IPS DF 4.7 (cell line): ENCODE results near the gene KIF13A.
"Not testable (repeated sequence)": the region's sequence is repeated elsewhere in the genome, so short reads cannot be mapped to it uniquely, and the experiment has no call there.

Experiments
- DNase-seq: peaks from one replicate; pipeline ENCODE4 v3.0.0-alpha.2; 2013; ENCODE audit warnings: low spot score; ENCODE audit errors: extremely low read depth

KIF13A gene

DNA sequence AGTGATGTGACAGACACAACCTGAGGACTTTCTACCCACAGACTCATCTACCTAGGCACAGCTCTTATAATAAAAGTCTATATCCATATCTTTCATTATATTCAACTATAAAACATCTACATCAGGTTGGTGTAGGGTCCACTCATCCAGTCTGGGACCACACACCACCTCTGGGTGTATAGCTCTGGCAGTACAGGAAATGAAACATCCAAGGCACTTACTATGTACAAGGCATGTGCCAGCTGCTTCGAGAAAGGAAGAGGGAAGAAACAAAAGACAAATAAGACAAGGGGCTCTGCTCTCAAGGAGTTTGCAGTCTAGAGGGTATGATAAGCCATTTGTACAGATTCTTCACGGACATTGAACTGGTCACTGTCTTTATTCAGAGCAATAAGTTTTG, 18.6 kb downstream of the KIF13A start:
- no peak for DNase-seq

DNA sequence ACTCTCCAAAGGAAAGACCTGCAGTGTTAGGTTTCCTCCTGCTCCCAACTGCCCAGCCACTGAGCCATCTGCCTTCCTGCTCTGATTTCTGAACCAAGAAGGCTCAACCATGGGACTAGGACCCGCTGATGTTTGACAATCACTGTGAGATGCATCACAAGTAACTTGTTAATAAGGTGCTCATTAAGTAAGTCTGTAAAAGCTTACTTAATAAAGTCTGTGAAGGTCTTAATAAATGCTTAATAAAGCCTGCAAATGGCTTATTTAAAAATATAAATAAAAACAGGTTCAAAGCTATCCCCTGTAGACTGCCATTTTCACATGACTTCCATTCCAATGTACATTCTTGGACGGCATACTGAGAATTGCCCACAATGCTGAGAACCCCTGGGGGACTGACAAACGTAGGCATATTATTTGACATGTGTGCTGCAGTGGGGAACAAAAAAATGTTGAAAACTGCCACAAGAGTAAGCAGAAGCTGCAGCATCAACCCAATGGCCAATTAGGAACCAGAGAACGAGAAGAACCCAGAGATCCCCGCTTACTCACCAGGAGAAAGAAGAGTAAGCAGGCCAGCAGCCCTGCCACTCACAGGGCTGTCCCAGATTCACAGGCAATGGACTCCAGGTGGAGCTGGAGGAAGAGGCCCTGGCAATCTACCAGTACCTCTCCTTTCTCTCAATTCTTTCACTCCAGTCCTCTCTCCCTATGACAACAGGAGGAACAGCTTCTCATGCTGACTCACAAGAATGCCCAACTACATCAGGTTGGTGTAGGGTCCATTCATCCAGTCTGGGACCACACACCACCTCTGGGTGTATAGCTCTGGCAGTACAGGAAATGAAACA, 19.5 kb downstream of the KIF13A start:
- no peak for DNase-seq

DNA sequence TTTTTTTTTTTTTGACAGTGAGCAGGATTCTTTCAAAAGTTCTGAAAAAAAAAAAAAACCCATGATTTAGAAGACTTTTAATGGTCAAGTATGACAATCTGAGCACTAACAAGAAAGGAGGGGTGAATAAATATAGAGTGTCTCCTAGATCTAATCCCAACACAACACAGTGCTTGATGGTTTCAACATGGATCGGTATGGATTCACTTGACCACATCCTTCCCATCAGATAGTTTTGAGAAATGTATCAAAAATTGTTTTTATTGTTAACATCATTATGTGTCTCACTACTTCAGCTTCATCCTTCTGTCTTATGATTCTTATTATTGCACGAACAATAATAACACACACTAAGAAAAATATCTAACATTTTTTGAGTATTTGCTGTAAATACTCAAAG, 21.0 kb downstream of the KIF13A start:
- DNase-seq, result no peak

DNA sequence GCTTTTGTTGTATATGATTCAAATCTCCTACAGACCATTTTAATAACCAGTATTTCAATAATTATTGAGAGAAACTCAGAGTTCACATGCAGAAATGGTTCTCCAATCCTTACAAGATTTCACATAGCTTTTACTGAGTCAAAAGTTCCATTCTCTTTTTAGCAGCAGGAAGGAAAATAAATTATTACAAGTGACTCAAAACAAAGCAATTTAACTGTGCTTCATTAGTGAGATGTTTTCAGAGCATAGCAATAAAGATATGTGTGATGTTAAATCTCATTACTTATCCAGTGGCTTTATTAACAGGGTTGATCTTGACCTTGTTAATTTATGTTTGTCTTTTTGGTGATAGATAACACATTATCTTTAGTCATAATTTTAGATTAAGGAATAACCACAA, 22.0 kb downstream of the KIF13A start:
- no peak for DNase-seq

DNA sequence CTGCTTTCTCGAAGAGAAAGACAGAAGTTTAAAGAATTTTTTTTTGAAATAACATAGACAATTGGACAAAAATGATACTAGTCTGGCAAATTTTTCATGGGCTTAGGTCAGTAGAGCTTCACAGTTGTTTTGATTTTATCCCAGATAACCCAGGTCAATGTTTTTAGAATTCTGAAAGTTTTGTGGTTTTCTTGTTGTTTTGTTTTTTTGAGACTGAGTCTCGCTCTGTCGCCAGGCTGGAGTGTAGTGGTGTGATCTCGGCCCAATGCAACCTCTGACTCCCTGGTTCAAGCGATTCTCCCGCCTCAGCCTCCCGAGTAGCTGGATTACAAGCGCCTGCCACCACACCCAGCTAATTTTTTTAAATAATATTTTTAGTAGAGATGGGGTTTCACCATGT, 22.8 kb downstream of the KIF13A start:
- DNase-seq, result no peak

DNA sequence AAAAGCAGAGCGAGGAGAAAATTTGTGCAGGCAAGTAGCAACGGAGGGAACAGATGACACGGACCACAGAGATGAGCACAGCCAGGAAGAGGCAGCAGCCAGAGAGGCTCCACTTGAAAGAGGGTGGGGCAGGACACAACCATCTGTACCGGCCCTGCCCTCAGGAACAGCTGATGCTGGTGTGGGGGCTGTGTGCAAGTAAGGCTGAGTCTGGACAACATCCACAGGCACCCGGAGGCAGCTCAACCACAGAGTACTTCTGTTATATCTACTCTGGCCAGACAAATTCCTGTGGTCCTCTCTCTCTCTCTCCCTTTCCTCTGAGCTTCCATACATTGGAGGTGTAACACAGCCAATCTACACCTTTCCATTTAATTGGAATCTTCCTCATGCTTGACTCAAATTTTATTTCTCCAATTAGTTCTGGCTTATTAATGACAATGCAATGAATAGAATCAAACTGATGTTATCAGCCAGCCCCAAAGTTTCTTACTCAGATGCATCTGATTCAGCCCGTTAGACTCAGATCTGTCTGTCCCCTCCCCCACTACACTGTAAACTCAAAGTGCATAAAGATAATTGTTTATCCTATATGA, 24.9 kb downstream of the KIF13A start:
- no peak for DNase-seq

DNA sequence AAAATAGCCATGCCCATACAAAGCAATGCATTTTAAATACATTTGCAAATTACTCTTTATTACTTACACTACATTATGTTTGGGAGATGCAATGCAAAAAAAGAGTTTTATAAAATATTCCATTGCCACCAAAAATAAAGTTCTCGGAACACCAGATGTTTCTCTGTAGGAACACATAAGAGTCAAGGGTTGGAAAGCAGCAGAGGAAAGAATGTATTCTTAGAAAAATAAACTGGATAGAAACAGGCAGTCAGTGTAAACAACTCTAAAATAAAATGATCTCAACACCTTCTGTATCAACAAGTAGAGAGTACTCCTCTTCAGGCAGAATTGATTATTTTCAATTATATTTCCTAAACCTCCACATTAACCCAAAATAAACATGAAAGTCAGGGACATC, 28.1 kb downstream of the KIF13A start:
- DNase-seq, result no peak

DNA sequence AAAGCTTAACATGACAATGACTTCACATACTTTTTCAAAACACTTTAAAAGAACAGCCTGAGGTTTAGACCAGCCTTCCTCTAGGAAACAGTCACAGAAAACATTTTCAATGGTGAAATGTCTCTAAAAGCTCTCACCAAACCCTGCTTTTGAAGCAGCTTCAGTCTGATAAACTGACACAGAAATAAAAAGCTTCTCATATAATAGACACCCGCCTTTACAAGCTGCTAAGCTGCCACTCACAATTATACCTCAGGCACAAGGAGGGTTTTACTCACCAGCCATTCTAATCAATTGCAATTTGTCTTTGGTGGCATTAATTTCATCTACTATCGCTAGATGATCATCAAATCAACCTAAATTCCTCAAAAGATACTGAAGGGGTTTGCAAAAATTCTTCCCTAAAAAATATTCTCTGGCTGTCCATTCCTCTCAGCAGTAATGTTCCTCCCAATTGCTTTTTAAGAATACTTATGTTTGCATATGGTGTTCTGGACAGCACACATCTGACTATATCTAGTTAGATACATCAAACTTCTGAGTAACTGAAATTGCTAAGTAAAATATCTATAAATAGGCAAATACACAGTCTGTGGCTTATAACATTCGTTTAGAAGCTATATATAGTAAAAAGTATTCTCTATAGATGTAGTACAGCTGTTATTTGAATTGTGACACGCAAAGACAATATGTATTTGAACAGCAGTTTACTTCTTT, 29.4 kb downstream of the KIF13A start:
- DNase-seq, result no peak

DNA sequence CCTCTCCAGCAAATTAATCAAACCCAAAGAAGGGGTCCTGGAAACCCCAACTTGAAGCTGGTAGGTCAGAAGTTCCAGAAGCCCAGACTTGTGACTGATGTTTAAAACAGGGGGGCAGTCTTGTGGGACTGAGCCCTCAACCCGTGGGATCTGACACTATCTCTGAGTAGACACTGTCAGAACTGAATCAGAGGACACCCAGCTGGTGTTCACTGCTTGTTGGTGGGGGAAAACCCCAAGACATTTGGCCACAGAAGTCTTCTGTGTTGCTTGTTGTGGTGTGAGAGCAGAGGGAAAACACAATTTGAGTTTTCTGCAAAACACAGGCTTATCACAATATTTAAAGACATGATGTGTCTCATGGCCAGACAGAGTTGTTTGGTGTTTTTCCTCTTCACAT, 29.9 kb downstream of the KIF13A start:
- no peak for DNase-seq

DNA sequence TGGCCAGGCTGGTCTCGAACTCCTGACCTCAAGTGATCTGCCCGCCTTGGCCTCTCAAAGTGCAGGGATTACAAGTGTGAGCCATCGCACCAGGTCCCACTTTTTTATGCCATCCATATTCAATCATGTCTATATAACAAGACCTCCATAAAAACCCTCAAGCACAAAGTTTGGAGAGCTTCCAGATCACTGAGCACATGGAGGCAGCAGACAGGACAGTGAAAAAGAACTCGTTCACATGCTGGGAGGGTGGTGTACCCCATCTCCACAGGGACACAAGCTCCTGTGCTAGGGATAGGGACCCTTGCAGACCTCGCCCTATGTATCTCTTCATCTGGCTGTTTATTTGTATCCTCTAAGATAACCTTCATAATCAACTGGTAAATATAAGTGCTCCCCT, 30.3 kb downstream of the KIF13A start:
- DNase-seq, result no peak

DNA sequence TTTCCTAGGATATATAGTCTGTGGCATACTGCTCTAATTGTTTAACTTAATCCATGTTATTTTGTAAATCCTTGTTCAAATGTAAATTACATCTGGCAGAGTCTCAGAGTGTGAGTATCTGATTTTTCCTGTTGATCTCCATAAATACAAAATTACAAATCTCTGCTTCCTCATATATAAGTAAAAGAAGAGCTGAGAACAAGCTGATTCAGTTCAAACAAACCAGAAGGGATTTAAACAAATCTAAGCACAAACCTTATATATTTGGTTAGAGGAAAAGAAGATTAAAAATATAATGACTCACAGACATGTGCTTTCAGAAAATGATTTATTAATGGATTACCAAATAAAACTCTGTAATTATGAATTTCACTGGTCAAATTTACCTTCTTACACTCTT, 37.3 kb downstream of the KIF13A start:
- no peak for DNase-seq

DNA sequence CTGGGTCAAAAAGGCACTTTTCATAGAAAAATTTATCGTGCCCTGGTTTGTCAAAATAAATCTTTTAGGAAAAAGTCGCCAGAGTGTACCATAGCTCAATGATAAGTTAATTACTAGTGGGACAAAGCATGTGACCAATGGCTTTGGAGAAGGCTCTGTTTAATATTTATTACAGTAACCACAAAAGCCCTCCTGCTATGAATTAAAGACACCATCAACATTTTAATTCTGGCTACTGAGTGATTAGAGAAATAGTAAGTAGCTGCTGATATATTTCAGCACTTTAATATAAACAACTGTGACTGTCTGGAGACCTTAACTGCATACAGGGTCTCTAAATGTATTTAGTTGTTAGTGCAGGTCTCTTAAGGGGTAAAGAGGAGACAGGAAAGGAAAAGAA, 38.3 kb downstream of the KIF13A start:
- no peak for DNase-seq

DNA sequence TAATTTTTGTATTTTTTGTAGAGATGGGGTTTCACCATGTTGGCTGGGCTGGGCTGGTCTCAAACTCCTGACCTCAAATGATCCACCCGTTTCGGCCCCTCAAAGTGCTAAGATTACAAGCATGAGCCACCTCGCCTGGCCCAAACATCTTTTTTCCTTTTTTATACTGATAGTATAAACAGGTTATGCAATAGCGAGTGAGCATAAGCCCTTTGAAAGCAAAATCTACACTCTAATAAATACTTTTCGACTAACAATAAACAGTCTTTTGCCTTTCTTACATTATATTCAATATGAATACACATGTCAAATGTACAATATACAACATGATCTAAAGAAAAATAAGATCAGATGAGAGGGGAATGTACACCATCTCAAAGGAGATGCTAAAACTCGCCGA, 38.7 kb downstream of the KIF13A start:
- DNase-seq, result no peak

DNA sequence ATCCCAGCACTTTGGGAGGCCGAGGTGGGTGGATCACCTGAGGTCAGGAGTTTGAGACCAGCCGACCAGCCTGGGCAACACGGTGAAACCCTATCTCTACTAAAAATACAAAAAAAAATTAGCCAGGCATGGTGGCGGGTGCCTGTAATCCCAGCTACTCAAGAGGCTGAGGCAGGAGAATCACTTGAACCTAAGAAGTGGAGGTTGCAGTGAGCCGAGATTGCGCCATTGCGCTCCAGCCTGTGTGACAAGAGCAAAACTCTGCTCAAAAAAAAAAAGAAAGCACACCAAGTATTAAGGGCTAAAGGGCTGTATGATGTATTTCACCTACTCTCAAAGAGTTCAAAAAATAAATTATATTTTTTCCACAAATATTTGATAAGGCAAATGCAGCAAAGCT, 39.9 kb downstream of the KIF13A start:
- not testable (repeated sequence) for DNase-seq

DNA sequence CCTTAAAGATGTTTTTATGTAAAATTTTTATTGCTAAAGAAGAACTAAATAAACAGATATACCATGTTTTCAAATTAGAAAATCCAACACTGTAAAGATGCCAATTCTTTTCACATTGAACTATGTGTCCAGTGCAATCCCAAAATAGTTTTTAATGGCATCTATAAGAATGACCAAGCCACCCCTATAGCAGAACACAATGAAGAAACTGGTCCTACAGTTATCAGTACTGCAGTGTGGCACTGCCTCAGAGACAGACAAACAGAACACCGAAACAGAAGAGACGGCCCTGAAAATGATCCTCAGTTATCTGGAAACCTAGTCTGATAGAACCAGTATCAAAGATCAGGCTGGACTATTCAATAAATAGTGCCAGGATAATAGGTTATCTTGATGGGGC, 41.9 kb downstream of the KIF13A start:
- no peak for DNase-seq

DNA sequence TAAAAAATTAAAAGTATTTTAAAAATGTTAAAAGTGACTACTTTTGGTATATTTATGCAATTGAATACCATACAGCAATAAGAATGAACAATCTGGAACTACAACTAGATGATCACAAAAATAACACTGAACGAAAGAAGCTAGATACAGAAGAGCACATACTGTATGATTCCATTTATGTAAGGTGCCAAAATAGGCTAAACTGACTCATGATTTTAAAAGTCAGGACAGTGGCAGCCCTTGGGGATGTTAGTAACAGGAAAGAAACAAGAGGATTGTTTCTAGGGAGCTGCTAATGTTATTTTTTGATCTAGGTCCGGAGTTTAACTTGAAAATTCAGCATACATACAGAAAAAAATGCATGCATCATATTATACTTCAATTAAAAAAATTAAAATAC, 42.3 kb downstream of the KIF13A start:
- no peak for DNase-seq

DNA sequence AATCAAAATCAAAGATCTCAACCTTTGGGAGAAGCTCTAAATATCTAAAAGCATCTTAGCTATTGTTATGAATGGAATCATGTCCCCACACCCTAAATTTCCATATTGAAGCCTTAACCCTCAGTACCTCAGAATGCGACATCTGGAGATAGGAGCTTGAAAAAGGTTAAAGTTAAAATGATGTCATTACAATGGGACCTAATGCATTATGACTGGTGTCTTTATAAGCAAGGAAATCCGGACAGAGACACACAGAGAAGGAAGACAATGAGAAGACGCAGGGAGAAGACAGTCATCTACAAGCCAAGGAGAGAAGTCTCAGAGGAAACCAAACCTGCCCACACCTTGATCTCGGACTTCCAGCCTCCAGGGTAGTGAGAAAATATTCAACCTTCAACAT, 46.1 kb downstream of the KIF13A start:
- no peak for DNase-seq

DNA sequence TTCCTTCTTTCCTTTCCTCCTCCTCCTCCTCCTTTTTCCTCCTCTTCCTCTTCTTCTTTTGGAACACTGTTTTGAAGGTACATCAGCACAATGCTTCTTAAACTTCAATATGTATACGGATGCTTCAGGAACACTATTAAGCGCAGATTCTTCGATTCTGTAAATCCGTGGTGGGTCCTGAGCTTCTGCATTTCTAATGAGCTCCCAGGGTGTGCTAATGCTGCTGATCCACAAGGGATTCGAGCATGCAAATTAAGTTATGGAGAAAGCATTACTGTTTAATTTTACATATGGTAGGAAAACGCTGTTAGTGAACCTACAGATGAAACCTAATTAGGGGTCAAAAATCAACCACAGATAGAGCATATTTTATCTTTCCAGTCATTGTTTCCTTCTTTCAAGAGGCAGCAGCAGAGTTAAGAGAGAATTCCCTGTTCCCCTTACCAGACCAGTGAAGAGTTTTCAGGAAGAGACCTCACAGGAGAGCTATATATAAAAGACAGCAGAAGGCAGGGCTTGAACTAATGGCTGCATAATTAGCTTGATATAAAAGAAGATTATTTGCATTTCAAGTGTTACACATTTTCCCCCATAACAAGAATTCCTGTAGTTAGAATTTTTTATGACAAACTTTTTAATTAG, 47.2 kb downstream of the KIF13A start:
- DNase-seq, result no peak

DNA sequence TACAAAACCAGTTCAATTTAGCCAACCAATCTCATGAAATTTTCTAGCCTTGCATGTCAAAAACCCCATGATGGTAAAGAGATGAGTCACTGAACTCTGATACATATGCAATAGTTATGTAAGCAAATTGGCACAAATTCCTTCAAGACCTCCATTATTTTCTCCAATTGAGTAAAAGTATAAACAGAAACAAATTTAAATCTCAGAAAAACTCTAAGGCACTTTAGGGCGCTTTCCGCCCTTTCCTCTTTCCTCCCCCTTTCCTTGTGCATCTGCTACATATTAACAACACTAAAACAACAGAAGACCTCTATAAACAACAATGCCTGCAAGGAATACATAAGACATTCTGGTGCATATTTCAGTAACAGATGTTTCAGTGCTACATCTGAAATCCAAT, 48.5 kb downstream of the KIF13A start:
- DNase-seq, result no peak

DNA sequence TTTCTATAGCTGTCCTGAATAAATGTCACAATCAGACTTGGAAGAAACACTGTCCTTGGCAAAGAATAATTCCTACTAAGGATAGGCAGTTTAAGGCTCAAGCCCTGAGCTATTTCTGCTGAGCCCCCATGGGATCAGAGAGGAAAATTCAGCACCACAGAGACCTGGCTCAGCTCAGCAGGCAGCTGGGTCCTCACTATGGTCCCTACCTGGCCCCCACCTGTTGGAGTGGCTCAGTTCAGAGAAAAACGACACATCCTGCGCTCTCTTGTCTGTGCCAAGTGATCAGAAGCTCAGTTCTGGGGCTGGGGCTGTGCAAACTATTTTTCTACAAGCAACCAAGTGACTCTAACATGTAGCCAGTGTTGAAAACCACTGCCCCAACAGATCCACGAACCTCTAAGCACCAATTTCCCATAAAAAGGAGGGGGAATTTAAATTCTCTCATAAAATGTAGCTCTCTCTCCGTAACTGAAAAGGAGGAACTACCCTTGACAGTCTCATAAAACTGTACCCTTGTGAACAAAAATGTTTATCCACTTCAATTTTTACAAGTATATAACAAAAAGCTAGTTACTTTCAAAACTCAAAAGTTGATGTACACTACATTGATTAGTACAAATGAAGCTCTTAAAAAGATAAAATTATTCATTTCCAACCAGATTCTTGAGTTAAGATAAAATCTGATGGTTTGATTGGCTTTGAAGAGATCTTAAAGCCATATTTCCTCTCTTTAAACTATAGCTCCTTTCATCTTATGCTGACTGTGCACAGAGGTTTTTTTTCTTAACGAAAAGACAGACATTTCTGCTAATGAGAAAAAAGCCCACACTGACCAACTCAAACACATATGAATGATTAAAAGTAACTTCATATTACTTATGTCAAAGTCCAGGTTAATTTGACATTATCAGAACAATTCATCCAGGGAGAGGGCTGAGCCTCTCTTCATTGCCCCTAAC, 52.0 kb downstream of the KIF13A start:
- no peak for DNase-seq

DNA sequence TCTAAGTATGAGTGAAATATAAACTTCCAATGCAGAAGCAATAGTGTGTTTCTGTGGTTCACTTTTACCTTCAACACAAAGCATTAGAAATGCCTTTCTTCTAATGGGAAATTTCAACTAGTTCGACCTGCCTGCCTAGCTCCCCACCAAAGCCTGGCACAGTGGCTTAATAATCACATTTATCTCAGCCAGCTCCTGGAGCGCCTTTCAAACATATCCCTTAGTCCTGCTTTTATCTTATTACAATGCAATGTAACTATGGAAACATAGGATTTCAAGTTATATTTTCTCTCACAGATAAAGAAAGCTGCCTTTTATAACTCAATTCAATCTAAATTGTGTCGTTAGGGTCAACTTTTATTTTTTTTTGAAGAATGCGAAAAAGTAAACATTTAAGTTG, 53.7 kb downstream of the KIF13A start:
- DNase-seq, result no peak
